ENCODE data around the gene TMCC3. TPM values are rescaled to one million over a fixed set of nuclear protein-coding genes. Genes with fewer than 3 reads are reported as not detected.
A peak's percentile ranks its signal among the peaks of the same experiment; 100 is the strongest.

Gene TMCC3
- total RNA-seq, 4 donors from 2014 or later, result 9.0 to 16.1 (median 14.6) TPM

GRCh38 chr12:94534774-94535509, 115.4 kb downstream of the TMCC3 start:
- H3K9me3 ChIP-seq, result no peaks in the 10 kb centered on the region
- TF ChIP-seq POLR2A (IDR thresholded peaks at IDR 0.05), result no peak
- TF ChIP-seq, protein P1, sequence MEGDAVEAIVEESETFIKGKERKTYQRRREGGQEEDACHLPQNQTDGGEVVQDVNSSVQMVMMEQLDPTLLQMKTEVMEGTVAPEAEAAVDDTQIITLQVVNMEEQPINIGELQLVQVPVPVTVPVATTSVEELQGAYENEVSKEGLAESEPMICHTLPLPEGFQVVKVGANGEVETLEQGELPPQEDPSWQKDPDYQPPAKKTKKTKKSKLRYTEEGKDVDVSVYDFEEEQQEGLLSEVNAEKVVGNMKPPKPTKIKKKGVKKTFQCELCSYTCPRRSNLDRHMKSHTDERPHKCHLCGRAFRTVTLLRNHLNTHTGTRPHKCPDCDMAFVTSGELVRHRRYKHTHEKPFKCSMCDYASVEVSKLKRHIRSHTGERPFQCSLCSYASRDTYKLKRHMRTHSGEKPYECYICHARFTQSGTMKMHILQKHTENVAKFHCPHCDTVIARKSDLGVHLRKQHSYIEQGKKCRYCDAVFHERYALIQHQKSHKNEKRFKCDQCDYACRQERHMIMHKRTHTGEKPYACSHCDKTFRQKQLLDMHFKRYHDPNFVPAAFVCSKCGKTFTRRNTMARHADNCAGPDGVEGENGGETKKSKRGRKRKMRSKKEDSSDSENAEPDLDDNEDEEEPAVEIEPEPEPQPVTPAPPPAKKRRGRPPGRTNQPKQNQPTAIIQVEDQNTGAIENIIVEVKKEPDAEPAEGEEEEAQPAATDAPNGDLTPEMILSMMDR (IDR thresholded peaks at IDR 0.05), result no peak
- TF ChIP-seq EP300 (IDR thresholded peaks at IDR 0.05), result no peak
- no peaks in the 10 kb centered on the region for H3K36me3 ChIP-seq
- H3K4me3 ChIP-seq, result no peak overlapping the region
- no peak for DNase-seq (ENCODE audit: low spot score in 2 of 2)
- no peaks in the 10 kb centered on the region for H3K27me3 ChIP-seq
- H3K27ac ChIP-seq, result no peak overlapping the region
- WGBS, 2 donors, result 57 to 74% methylated on average over 13 to 14 of the region's 14 CpGs
- H3K4me1 ChIP-seq, result peaks cover 0 to 7% (median 0%) of the 10 kb centered on the region in 4 donors

DNA sequence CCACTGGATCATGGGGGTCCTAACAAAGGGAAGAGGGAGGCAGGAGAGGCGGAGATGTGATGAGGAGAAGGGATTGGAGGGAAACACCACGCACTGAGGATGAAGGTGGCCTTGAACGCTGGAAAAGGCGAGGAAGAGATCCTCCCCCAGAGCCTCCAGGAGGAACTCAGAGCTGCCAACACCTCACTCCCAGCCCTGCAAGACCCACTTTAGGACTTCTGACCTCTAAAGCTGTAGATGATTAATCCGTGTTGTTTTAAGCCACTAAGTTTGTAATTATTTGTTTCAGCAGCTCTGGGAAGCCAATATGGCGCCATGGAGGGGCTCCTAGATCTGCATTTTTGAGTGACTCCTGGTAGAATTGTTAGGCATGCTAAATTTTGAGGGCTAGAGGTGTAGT, 116.1 kb downstream of the TMCC3 start:
- H3K4me3 ChIP-seq, result no peak overlapping the region
- TF ChIP-seq EP300 (IDR thresholded peaks at IDR 0.05) (no peak), POLR2A (IDR thresholded peaks at IDR 0.05) (no peak)
- TF ChIP-seq, protein P1 (IDR thresholded peaks at IDR 0.05), result no peak
- DNase-seq (ENCODE audit: low spot score in 2 of 2), result no peak
- H3K36me3 ChIP-seq, result no peaks in the 10 kb centered on the region
- H3K4me1 ChIP-seq, result peaks cover 0 to 7% (median 0%) of the 10 kb centered on the region in 4 donors
- H3K27me3 ChIP-seq, result no peaks in the 10 kb centered on the region
- 94 to 95% methylated on average over 6 of the region's 6 CpGs for WGBS, 2 donors
- no peak overlapping the region for H3K27ac ChIP-seq
- no peaks in the 10 kb centered on the region for H3K9me3 ChIP-seq

GRCh38 chr12:94532490-94533422, 117.6 kb downstream of the TMCC3 start:
- Histone ChIP-seq H3K27me3 (no peaks in the 10 kb centered on the region), H3K4me3 (no peak overlapping the region), H3K27ac (no peak overlapping the region), H3K4me1 (peaks cover 0 to 7% (median 0%) of the 10 kb centered on the region in 4 donors), H3K36me3 (no peaks in the 10 kb centered on the region), H3K9me3 (no peaks in the 10 kb centered on the region)
- TF ChIP-seq, protein P1 (IDR thresholded peaks at IDR 0.05), result peak; percentile 57 to 88 (median 68)
- TF ChIP-seq EP300 (IDR thresholded peaks at IDR 0.05), result peak in 1 of 2 donors; percentile 27
- no peak for TF ChIP-seq POLR2A (IDR thresholded peaks at IDR 0.05)
- peak; percentile 58 to 83 for DNase-seq (ENCODE audit: low spot score in 2 of 2)
- 28 to 31% methylated on average over 16 of the region's 16 CpGs for WGBS, 2 donors

- no peak for DNase-seq (ENCODE audit: low spot score in 2 of 2)
- TF ChIP-seq, protein P1 (IDR thresholded peaks at IDR 0.05), result no peak
- TF ChIP-seq POLR2A (IDR thresholded peaks at IDR 0.05), result no peak
- TF ChIP-seq EP300 (IDR thresholded peaks at IDR 0.05), result no peak
- Histone ChIP-seq H3K27me3 (no peaks in the 10 kb centered on the region), H3K4me1 (peaks cover 0 to 7% (median 0%) of the 10 kb centered on the region in 4 donors), H3K27ac (no peak overlapping the region), H3K9me3 (no peaks in the 10 kb centered on the region), H3K4me3 (no peak overlapping the region), H3K36me3 (no peaks in the 10 kb centered on the region)
- 62 to 64% methylated on average over 6 of the region's 6 CpGs for WGBS, 2 donors
Measured at GRCh38 chr12:94531196-94531720, 119.1 kb downstream of the TMCC3 start.

Measured in tibial nerve (tissue), 4 donors.